Measurements from ENCODE around the gene HS3ST5.

The HS3ST5 gene

GRCh38 chr6:114144887-114145851 lies 197.7 kb downstream of the HS3ST5 start:
- no peak for DNase-seq

- DNase-seq: no peak
These were observed 200.6 kb downstream of the HS3ST5 start for GRCh38 chr6:114142258-114142657.

- no peak for DNase-seq
These were observed 202.4 kb downstream of the HS3ST5 start for GRCh38 chr6:114140416-114140815.

- no peak for DNase-seq
These were observed 204.1 kb downstream of the HS3ST5 start for GRCh38 chr6:114138577-114139248.

GRCh38 chr6:114135363-114135971 lies 207.4 kb downstream of the HS3ST5 start:
- no peak for DNase-seq

GRCh38 chr6:114133816-114134215 lies 209.0 kb downstream of the HS3ST5 start:
- no peak for DNase-seq

- no peak for DNase-seq
These were observed 210.9 kb downstream of the HS3ST5 start for GRCh38 chr6:114131945-114132344.

- no peak for DNase-seq
These were observed 217.2 kb downstream of the HS3ST5 start for GRCh38 chr6:114125576-114125975.

- no peak for DNase-seq
These were observed 220.7 kb downstream of the HS3ST5 start for GRCh38 chr6:114121913-114122662.

- DNase-seq: no peak
These were observed 223.8 kb downstream of the HS3ST5 start for GRCh38 chr6:114119056-114119455.

- no peak for DNase-seq
These were observed 227.2 kb downstream of the HS3ST5 start for GRCh38 chr6:114115652-114116051.

- no peak for DNase-seq
These were observed 234.5 kb downstream of the HS3ST5 start for GRCh38 chr6:114108119-114109002.

- no peak for DNase-seq
These were observed 236.8 kb downstream of the HS3ST5 start for GRCh38 chr6:114106020-114106419.

- DNase-seq: no peak
These were observed 241.6 kb downstream of the HS3ST5 start for GRCh38 chr6:114101255-114101654.

- no peak for DNase-seq
These were observed 242.4 kb downstream of the HS3ST5 start for GRCh38 chr6:114100215-114100994.

- no peak for DNase-seq
These were observed 246.2 kb downstream of the HS3ST5 start for GRCh38 chr6:114096561-114097172.

- DNase-seq: no peak
These were observed 249.9 kb downstream of the HS3ST5 start for GRCh38 chr6:114092943-114093342.

GRCh38 chr6:114090626-114091025 lies 252.2 kb downstream of the HS3ST5 start:
- no peak for DNase-seq

- DNase-seq: no peak
These were observed 255.3 kb downstream of the HS3ST5 start for GRCh38 chr6:114087496-114087895.

GRCh38 chr6:114085211-114085610 lies 257.6 kb downstream of the HS3ST5 start:
- DNase-seq: no peak

Measured in central memory CD4-positive, alpha-beta T cell (primary cell).